Measurements from ENCODE around the gene DIP2A. TPM values are rescaled to one million over a fixed set of nuclear protein-coding genes. Genes with fewer than 3 reads are reported as not detected.

The DIP2A gene
- total RNA-seq, 1 donor, result 26.5 TPM

DNA sequence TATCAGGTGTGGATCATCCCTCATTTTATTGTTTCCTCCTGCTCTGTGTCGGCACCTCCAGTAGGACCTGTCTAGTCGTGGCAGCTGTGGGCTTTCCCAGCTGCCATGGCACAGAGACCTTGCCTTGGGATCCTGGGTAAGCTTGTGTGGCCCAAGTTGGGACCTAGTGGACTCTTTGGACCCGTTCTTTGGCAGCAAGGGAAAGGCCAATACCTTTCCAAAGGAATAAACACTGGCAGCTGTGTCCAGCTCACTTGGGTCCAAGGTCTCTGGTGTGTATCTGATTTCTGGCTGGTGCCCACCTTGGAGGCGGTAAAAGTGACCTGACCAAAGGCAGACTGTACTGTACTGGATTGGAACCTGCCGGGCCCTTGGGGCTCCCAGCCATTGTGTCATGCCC, 21.8 kb downstream of the DIP2A start:
- TF ChIP-seq, protein P1, sequence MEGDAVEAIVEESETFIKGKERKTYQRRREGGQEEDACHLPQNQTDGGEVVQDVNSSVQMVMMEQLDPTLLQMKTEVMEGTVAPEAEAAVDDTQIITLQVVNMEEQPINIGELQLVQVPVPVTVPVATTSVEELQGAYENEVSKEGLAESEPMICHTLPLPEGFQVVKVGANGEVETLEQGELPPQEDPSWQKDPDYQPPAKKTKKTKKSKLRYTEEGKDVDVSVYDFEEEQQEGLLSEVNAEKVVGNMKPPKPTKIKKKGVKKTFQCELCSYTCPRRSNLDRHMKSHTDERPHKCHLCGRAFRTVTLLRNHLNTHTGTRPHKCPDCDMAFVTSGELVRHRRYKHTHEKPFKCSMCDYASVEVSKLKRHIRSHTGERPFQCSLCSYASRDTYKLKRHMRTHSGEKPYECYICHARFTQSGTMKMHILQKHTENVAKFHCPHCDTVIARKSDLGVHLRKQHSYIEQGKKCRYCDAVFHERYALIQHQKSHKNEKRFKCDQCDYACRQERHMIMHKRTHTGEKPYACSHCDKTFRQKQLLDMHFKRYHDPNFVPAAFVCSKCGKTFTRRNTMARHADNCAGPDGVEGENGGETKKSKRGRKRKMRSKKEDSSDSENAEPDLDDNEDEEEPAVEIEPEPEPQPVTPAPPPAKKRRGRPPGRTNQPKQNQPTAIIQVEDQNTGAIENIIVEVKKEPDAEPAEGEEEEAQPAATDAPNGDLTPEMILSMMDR (IDR thresholded peaks at IDR 0.05; ENCODE audit: insufficient read depth, low read length), result no peak
- H3K4me3 ChIP-seq (ENCODE audit: low read depth, low read length), result no peak overlapping the region
- no peak for DNase-seq (ENCODE audit: low read depth)

DNA sequence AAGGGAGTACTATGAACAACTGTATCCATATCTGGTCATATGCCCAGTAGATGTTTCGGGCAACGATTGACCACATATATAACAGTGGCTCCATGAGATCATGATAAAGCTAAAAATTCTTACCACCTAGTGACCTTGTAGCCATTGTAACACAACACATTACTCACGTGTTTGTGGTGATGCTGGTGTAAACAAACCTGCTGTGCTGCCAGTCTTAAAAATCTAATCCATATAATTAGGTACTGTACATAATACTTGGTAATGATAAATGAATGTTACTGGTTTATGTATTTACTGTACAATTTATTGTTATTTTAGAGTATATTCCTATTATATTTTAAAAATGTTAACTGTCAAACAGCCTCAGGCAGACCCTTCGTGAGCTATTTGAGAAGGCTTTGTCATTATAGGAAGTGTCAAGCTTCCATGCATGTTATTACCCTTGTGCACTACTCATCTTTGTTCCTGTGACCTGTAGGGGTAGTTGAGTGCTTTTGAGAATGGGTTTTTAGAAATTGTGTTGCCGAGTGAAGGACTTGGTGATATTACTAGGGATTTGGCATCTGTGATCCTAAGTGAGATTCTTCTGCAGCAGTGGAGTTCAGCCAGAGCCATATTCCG, 23.6 kb downstream of the DIP2A start:
- no peak for DNase-seq (ENCODE audit: low read depth)
- H3K4me3 ChIP-seq (ENCODE audit: low read depth, low read length), result no peak overlapping the region
- TF ChIP-seq, protein P1 (IDR thresholded peaks at IDR 0.05; ENCODE audit: insufficient read depth, low read length), result no peak

DNA sequence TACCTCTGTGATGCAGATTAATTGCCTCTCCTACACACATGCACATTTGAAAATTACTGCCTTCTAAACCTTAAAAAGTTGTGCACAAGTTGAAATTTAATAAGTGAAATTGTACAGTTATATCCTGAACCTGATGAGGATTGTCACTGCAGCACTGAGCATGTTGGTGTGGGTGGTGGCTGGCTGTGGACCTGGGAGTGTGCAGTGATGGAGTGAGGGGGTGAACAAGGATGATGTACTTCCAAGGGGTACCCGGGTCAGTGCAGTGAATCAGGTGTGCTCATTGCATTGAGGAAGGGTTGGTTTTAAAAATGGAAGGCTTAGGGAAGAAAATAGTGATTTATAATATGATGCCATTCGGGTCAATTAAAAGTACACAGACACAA, 24.1 kb downstream of the DIP2A start:
- no peak overlapping the region for H3K4me3 ChIP-seq (ENCODE audit: low read depth, low read length)
- TF ChIP-seq, protein P1 (IDR thresholded peaks at IDR 0.05; ENCODE audit: insufficient read depth, low read length), result no peak
- no peak for DNase-seq (ENCODE audit: low read depth)

DNA sequence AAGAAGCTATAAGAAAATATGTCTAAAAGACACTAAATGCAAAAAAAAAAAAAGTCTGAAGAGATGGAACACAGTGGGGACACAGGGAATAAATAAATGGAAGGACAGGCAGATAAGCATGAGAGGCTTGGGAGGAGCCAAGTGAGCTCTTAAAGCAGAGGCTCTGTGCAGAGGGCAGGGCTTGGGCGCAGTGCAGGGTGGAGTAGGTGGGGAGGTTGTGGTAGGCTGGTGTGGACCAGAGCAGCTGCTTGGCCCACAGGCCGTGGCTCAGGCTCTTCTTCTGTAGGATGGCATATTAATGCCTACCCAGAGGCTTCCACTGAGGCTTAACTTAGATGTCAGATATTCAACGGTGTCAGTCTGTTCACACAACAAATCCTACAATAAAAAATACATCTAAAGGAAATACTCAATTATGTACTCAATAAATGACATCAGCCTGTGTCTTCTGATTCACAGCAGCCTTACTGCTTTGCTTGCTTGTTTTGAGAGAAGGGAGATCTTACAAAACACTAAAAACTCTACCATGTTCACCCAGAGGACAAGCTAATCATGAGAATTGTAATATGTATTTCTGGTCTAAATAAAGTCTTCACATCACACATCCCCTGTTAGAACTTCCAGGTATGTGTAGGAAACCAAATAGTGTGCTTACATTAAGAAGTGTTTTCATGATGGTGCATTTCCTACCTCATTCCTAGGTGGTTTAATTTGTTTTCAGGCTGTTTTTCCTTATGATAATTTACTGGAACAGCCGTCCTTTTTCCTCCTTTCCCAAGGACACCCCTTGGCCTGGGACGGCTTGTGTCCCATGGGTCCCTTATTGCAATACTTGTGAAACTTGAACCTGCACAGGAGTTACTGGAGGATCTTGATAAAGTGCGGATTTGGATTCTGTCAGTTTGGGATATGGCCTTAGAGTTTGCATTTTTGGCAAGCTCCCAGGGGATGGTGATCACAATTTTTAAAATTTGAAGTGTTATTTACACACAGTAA, 24.9 kb downstream of the DIP2A start:
- no peak overlapping the region for H3K4me3 ChIP-seq (ENCODE audit: low read depth, low read length)
- no peak for DNase-seq (ENCODE audit: low read depth)
- TF ChIP-seq, protein P1 (IDR thresholded peaks at IDR 0.05; ENCODE audit: insufficient read depth, low read length), result no peak

DNA sequence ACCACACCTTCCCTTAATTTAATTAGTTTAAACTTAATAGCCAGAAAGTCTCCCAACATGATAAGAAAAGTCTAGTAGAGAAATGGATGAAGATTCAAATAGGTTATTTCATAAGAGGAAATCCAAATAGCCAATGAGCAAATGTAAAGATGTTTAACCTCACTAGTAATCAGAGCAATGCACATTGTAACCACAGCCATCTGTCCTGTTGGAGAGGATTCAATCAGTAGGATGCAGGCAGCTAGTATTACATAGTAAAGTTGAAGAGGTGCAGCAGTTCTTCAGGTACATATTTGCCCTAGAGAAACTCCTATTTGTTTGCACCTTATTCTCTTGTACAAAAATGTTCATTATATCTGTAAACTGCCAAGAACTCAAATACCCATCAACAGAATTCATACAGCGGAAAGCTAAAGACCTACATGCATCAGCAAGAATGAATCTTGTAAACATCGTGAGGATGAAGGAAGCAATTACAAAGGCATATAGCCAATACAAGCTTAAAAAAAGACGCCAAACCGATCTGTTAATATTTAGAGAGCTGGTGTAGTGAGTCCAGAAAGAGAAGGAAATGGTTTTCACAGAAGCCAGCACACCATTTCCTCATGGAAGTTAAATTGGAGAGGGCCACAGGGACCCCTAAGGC, 27.9 kb downstream of the DIP2A start:
- TF ChIP-seq, protein P1 (IDR thresholded peaks at IDR 0.05; ENCODE audit: insufficient read depth, low read length), result no peak
- DNase-seq (ENCODE audit: low read depth), result no peak
- H3K4me3 ChIP-seq (ENCODE audit: low read depth, low read length), result no peak overlapping the region

DNA sequence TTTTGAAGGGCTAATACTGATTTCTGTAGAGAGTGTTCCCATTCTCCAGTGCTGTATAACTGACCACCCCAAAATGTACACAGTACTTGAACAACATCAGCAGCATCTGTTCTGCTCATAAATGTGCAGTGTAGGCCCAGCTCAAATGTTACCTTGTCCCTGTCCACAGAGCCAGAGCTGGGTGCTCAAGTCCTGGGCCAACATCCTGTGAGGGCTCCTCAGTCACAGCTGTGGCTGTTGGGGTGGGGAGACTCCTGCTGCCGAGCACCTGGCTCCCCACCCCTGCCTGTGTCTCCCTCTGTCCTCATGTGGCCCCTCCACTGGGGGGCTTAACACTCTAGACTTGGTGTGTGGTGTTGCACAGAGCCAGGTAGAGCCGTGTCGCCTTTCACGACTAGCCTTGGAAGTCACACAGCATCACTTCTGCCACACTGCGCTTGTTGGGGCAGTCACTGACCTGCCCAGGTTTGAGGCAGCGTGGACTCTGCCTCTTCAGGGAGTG, 30.5 kb downstream of the DIP2A start:
- TF ChIP-seq, protein P1 (IDR thresholded peaks at IDR 0.05; ENCODE audit: insufficient read depth, low read length), result no peak
- H3K4me3 ChIP-seq (ENCODE audit: low read depth, low read length), result no peak overlapping the region
- DNase-seq (ENCODE audit: low read depth), result no peak

All from fibroblast of the aortic adventitia (primary cell).